Lower leg skin (tissue), 3 donors: Measurements from ENCODE around the gene ASS1.

Source experiments
- CTCF ChIP-seq, 3 donors: fragments of 450-650 bp; IDR thresholded peaks; one replicate each; pipeline ENCODE4 v1.5.1; 2016; ENCODE audit warnings: antibody characterized with exemption in 3 of 3, mild to moderate bottlenecking in 3 of 3, moderate library complexity in 2 of 3
- POLR2A ChIP-seq, 2 donors: fragments of 450-650 bp; IDR thresholded peaks; one replicate each; pipeline ENCODE4 v1.6.1; 2016 to 2017; ENCODE audit warnings: antibody characterized with exemption in 2 of 2, mild to moderate bottlenecking in 1 of 2, moderate library complexity in 1 of 2

GRCh38 chr9:130402645-130403440 is 41.9 kb upstream of the ASS1 start:
- TF ChIP-seq CTCF (IDR thresholded peaks at IDR 0.05): no peak
- no peak for TF ChIP-seq POLR2A (IDR thresholded peaks at IDR 0.05)
